Daoy (cell line): ENCODE results near the gene KCNK15. TPM values are rescaled to one million over a fixed set of nuclear protein-coding genes. Genes with fewer than 3 reads are reported as not detected.

Experiments
- DNase-seq: peaks from one replicate; pipeline ENCODE4 v3.0.0-alpha.2; 2015; ENCODE audit warnings: low read depth
- total RNA-seq: library from RNA; depleted of rRNA; stranded (reverse); fragments of >200 nt; shearing (Covaris generic); gene quantifications from 2 replicates; pipeline ENCODE4 v1.2.3, GENCODE V29; 2014; rRNA removed

KCNK15 gene
- total RNA-seq, 1 experiment from 2014 or later, result not detected

GRCh38 chr20:44788706-44789456 is 43.2 kb downstream of the KCNK15 start:
- no peak for DNase-seq

GRCh38 chr20:44790638-44791393 is 45.2 kb downstream of the KCNK15 start:
- DNase-seq, result no peak

GRCh38 chr20:44792796-44793195 is 47.1 kb downstream of the KCNK15 start:
- no peak for DNase-seq

GRCh38 chr20:44795836-44796235 is 50.2 kb downstream of the KCNK15 start:
- DNase-seq, result no peak

GRCh38 chr20:44796311-44796710 is 50.6 kb downstream of the KCNK15 start:
- DNase-seq, result no peak

GRCh38 chr20:44796758-44797457 is 51.2 kb downstream of the KCNK15 start:
- DNase-seq, result no peak

GRCh38 chr20:44799691-44800090 is 54.0 kb downstream of the KCNK15 start:
- no peak for DNase-seq

GRCh38 chr20:44800391-44801046 is 54.9 kb downstream of the KCNK15 start:
- DNase-seq, result no peak

Other genes with a start within 250 kb of the KCNK15 start
- gene SERINC3, start 223.8 kb upstream of the KCNK15 start, total RNA-seq, result 24.5 and 32.1 TPM in 2 replicates
- gene PKIG, start 163.3 kb upstream of the KCNK15 start, total RNA-seq, result 51.8 and 54.6 TPM in 2 replicates
- gene ADA, start 94.2 kb upstream of the KCNK15 start, total RNA-seq, result 4.7 and 6.3 TPM in 2 replicates
- not detected in 2 replicates for gene CCN5, start 30.5 kb upstream of the KCNK15 start, total RNA-seq
- 2.0 and 2.1 TPM in 2 replicates for gene RIMS4, start 64.7 kb downstream of the KCNK15 start, total RNA-seq
- gene YWHAB, start 139.8 kb downstream of the KCNK15 start, total RNA-seq, result 58.3 and 62.8 TPM in 2 replicates
- 1.2 and 2.9 TPM in 2 replicates for gene PABPC1L, start 164.2 kb downstream of the KCNK15 start, total RNA-seq
- gene TOMM34, start 214.5 kb downstream of the KCNK15 start, total RNA-seq, result 77.5 and 87.9 TPM in 2 replicates
- 20.8 and 25.0 TPM in 2 replicates for gene STK4, start 220.6 kb downstream of the KCNK15 start, total RNA-seq